GM12878 (cell line): ENCODE results near the gene RPL12.

ENCODE experiments used
- ASH2L ChIP-seq: fragments of 300-600, 200-600 bp; sonication (generic); IDR thresholded peaks from 2 replicates; pipeline ENCODE4 v1.6.1; 2017; ENCODE audit warnings: low read depth, mild to moderate bottlenecking, borderline replicate concordance
- CTCF ChIP-seq, 3 experiments: IDR thresholded peaks in 2 of 3; conservative IDR thresholded peaks in 1 of 3; 2 replicates each; pipeline ENCODE4 v1.5.1; 2011; ENCODE audit warnings: low read depth in 3 of 3, low read length in 3 of 3, mild to moderate bottlenecking in 3 of 3, control low read depth in 2 of 3, moderate library complexity in 2 of 3, inconsistent platforms in 1 of 3, mixed read lengths in 1 of 3; ENCODE audit not compliant: control insufficient read depth in 2 of 3, insufficient read depth in 1 of 3; ENCODE audit errors: extremely low read depth in 1 of 3
- DPF2 ChIP-seq: fragments of 450-650 bp; IDR thresholded peaks from 2 replicates; pipeline ENCODE4 v1.6.1; 2017; ENCODE audit warnings: mild to moderate bottlenecking
- EP300 ChIP-seq, 2 experiments: fragments of 150-350 bp in 1 of 2; IDR thresholded peaks; 2 replicates each; pipeline ENCODE4 v1.6.1; 2011 to 2012; ENCODE audit warnings: low read depth in 2 of 2, low read length in 2 of 2, borderline replicate concordance in 1 of 2, improper control_type of control experiment in 1 of 2, inconsistent platforms in 1 of 2; ENCODE audit not compliant: control insufficient read depth in 1 of 2
- NR2C2 ChIP-seq: IDR thresholded peaks from 2 replicates; pipeline ENCODE4 v1.6.1; 2011; ENCODE audit warnings: borderline replicate concordance, low read depth; ENCODE audit not compliant: control insufficient read depth, insufficient read length
- NR2F1 ChIP-seq: fragments of 450-650 bp; conservative IDR thresholded peaks from 2 replicates; pipeline ENCODE4 v1.6.1; 2017; ENCODE audit warnings: mild to moderate bottlenecking

GRCh38 chr9:127444921-127445850 is 6.0 kb downstream of the RPL12 start:
- no peak for TF ChIP-seq CTCF (IDR thresholded peaks at IDR 0.05 in 2 of 3, conservative IDR thresholded peaks at IDR 0.05 in 1 of 3; ENCODE audit: control insufficient read depth in 2 of 3, extremely low read depth in 1 of 3, insufficient read depth in 1 of 3, low read depth in 3 of 3, low read length in 3 of 3)
- TF ChIP-seq EP300 (IDR thresholded peaks at IDR 0.05; ENCODE audit: borderline replicate concordance in 1 of 2, control insufficient read depth in 1 of 2, low read depth in 2 of 2, low read length in 2 of 2) = no peak
- no peak for TF ChIP-seq NR2C2
- TF ChIP-seq NR2F1 = no peak
- no peak for TF ChIP-seq DPF2
- no peak for TF ChIP-seq ASH2L
